IMR-90 (cell line): ENCODE measurements around the gene CCDC181. TPM values are rescaled to one million over a fixed set of nuclear protein-coding genes. Genes with fewer than 3 reads are reported as not detected.

Experiments used
- ATAC-seq: fragments of 200-7000 bp; cut with Tn5 transposase; 2 replicates; pipeline ENCODE4 v1.9.1; 2020; ENCODE audit warnings: low read depth, mild to moderate bottlenecking, moderate library complexity
- BruUV-seq: library from RNA; stranded (reverse); fragments of 400-500 nt; replicated peaks from 2 replicates; lab custom pipeline; 2021; lab: Mats Ljungman, UMichigan
- CTCF ChIA-PET: fragments of 300-600 bp; formaldehyde crosslinking; extraction: SDS; loops from one replicate; lab custom pipeline; 2021; ENCODE audit warnings: antibody characterized with exemption; lab: Yijun Ruan, JAX
- POLR2A ChIA-PET: fragments of 300-600 bp; sonication (Branson Sonifier 250); formaldehyde crosslinking; loops from one replicate; lab custom pipeline; 2022; ENCODE audit warnings: antibody characterized with exemption; ENCODE audit not compliant: unreplicated experiment; lab: Charles Lee
- DNase-seq: peaks from one replicate; pipeline ENCODE4 v3.0.0; 2013
- H2AFZ ChIP-seq: replicated peaks from 2 replicates; pipeline ENCODE3; 2013; ENCODE audit warnings: low read length, mild to moderate bottlenecking; ENCODE audit not compliant: poor library complexity
- H2AK5ac ChIP-seq: 2 replicates; pipeline ENCODE4 v1.6.1; 2013; ENCODE audit warnings: low read depth, low read length, inconsistent platforms
- H2AK9ac ChIP-seq: replicated peaks from 2 replicates; pipeline ENCODE3; 2013; ENCODE audit warnings: mild to moderate bottlenecking, low read depth, low read length, moderate library complexity; ENCODE audit not compliant: poor library complexity
- H2BK120ac ChIP-seq: 2 replicates; pipeline ENCODE4 v1.6.1; 2013; ENCODE audit warnings: low read depth, low read length, inconsistent platforms
- H2BK15ac ChIP-seq: 3 replicates; pipeline ENCODE4 v1.6.1; 2013; ENCODE audit warnings: low read depth, low read length, inconsistent platforms
- H2BK20ac ChIP-seq: 2 replicates; pipeline ENCODE4 v1.6.1; 2013; ENCODE audit warnings: low read depth, mild to moderate bottlenecking, inconsistent platforms, low read length, moderate library complexity
- H2BK5ac ChIP-seq: 2 replicates; pipeline ENCODE4 v1.6.1; 2013; ENCODE audit warnings: mild to moderate bottlenecking, low read depth, low read length, inconsistent platforms; ENCODE audit not compliant: poor library complexity, severe bottlenecking
- H3K14ac ChIP-seq: replicated peaks from 2 replicates; pipeline ENCODE4 v1.6.1; 2013; ENCODE audit warnings: low read depth, low read length, inconsistent platforms
- H3K18ac ChIP-seq: 2 replicates; pipeline ENCODE4 v1.6.1; 2013; ENCODE audit warnings: low read depth, low read length, control low read depth
- H3K23ac ChIP-seq: 2 replicates; pipeline ENCODE4 v1.6.1; 2013; ENCODE audit warnings: low read depth, low read length, inconsistent platforms
- H3K27ac ChIP-seq: 2 replicates; pipeline ENCODE4 v1.5.1; 2013; ENCODE audit warnings: mild to moderate bottlenecking, control low read depth, low read length; ENCODE audit not compliant: insufficient read depth
- H3K27me3 ChIP-seq: 2 replicates; pipeline ENCODE4 v1.6.1; 2013; ENCODE audit warnings: low read length; ENCODE audit not compliant: control insufficient read depth, insufficient read depth
- H3K36me3 ChIP-seq: 2 replicates; pipeline ENCODE4 v1.6.1; 2013; ENCODE audit warnings: low read length, mixed read lengths; ENCODE audit not compliant: control insufficient read depth, insufficient read depth
- H3K4ac ChIP-seq: 2 replicates; pipeline ENCODE4 v1.6.1; 2013; ENCODE audit warnings: low read depth, low read length, inconsistent platforms
- H3K4me1 ChIP-seq: 2 replicates; pipeline ENCODE4 v1.6.1; 2013; ENCODE audit warnings: low read length, mixed read lengths; ENCODE audit not compliant: control insufficient read depth, insufficient read depth
- H3K4me2 ChIP-seq: 2 replicates; pipeline ENCODE4 v1.6.1; 2013; ENCODE audit warnings: low read depth, mild to moderate bottlenecking, control low read depth, low read length, moderate library complexity
- H3K4me3 ChIP-seq: 2 replicates; pipeline ENCODE4 v1.5.1; 2013; ENCODE audit warnings: low read depth, mild to moderate bottlenecking, control low read depth, low read length, moderate library complexity; ENCODE audit not compliant: insufficient read depth
- H3K56ac ChIP-seq: 2 replicates; pipeline ENCODE4 v1.6.1; 2013; ENCODE audit warnings: low read length, inconsistent platforms; ENCODE audit not compliant: insufficient read depth; ENCODE audit errors: extremely low read depth
- H3K79me1 ChIP-seq, 2 experiments: 2 replicates each; pipeline ENCODE4 v1.6.1; 2013; ENCODE audit warnings: low read length in 2 of 2, inconsistent platforms in 1 of 2, low read depth in 1 of 2
- H3K9ac ChIP-seq: 2 replicates; pipeline ENCODE4 v1.6.1; 2013; ENCODE audit warnings: low read depth, low read length, control low read depth
- H3K9me1 ChIP-seq: 2 replicates; pipeline ENCODE4 v1.6.1; 2013; ENCODE audit warnings: low read length, inconsistent platforms; ENCODE audit not compliant: insufficient read depth
- H3K9me3 ChIP-seq: 2 replicates; pipeline ENCODE4 v1.6.1; 2013; ENCODE audit warnings: low read length; ENCODE audit not compliant: control insufficient read depth, insufficient read depth
- H4K20me1 ChIP-seq: 2 replicates; pipeline ENCODE4 v1.6.1; 2013; ENCODE audit warnings: low read length, inconsistent platforms; ENCODE audit not compliant: insufficient read depth
- H4K5ac ChIP-seq: 2 replicates; pipeline ENCODE4 v1.6.1; 2013; ENCODE audit warnings: mild to moderate bottlenecking, low read depth, low read length, control low read depth
- H4K8ac ChIP-seq, 2 experiments: 2 replicates each; pipeline ENCODE4 v1.6.1; 2013; ENCODE audit warnings: low read depth in 2 of 2, low read length in 2 of 2, control low read depth in 1 of 2, inconsistent platforms in 1 of 2
- H4K91ac ChIP-seq: 2 replicates; pipeline ENCODE4 v1.6.1; 2013; ENCODE audit warnings: low read depth, low read length, inconsistent platforms; ENCODE audit not compliant: insufficient read depth
- BHLHE40 ChIP-seq: fragments of 150-350 bp; IDR thresholded peaks from 2 replicates; pipeline ENCODE4 v1.6.1; 2016; ENCODE audit warnings: mild to moderate bottlenecking, low read depth, low read length
- CEBPB ChIP-seq: IDR thresholded peaks from 2 replicates; pipeline ENCODE4 v1.6.1; 2012; ENCODE audit warnings: low read depth, low read length, improper control_type of control experiment
- CHD1 ChIP-seq: IDR thresholded peaks from 2 replicates; pipeline ENCODE4 v1.6.1; 2012; ENCODE audit warnings: low read depth, low read length, improper control_type of control experiment
- ELK1 ChIP-seq: fragments of 150-350 bp; IDR thresholded peaks from 2 replicates; pipeline ENCODE4 v1.6.1; 2016; ENCODE audit warnings: low read depth, mild to moderate bottlenecking, low read length, moderate library complexity, borderline replicate concordance
- FOS ChIP-seq: fragments of 150-350 bp; IDR thresholded peaks from 2 replicates; pipeline ENCODE4 v1.6.1; 2016; ENCODE audit warnings: low read depth, low read length
- MAFK ChIP-seq: IDR thresholded peaks from 2 replicates; pipeline ENCODE4 v1.6.1; 2012; ENCODE audit warnings: low read depth, low read length, improper control_type of control experiment
- MAZ ChIP-seq: IDR thresholded peaks from 2 replicates; pipeline ENCODE4 v1.6.1; 2012; ENCODE audit warnings: low read depth, mild to moderate bottlenecking, low read length, improper control_type of control experiment, moderate library complexity, borderline replicate concordance
- MXI1 ChIP-seq: IDR thresholded peaks from 2 replicates; pipeline ENCODE4 v1.6.1; 2012; ENCODE audit warnings: low read depth, mild to moderate bottlenecking, low read length, moderate library complexity, borderline replicate concordance
- NFE2L2 ChIP-seq: fragments of 150-350 bp; IDR thresholded peaks from 2 replicates; pipeline ENCODE4 v1.6.1; 2016; ENCODE audit warnings: low read depth, mild to moderate bottlenecking, low read length
- POLR2A ChIP-seq: IDR thresholded peaks from 2 replicates; pipeline ENCODE4 v1.6.1; 2012; ENCODE audit warnings: mild to moderate bottlenecking, low read depth, low read length
- RAD21 ChIP-seq: IDR thresholded peaks from 2 replicates; pipeline ENCODE4 v1.6.1; 2012; ENCODE audit warnings: low read length, improper control_type of control experiment
- RCOR1 ChIP-seq: IDR thresholded peaks from 2 replicates; pipeline ENCODE4 v1.6.1; 2012; ENCODE audit warnings: mild to moderate bottlenecking, low read length, improper control_type of control experiment; ENCODE audit not compliant: insufficient replicate concordance
- RFX5 ChIP-seq: IDR thresholded peaks from 2 replicates; pipeline ENCODE4 v1.8.0; 2012; ENCODE audit warnings: low read depth, mild to moderate bottlenecking, low read length, moderate library complexity
- SMC3 ChIP-seq: fragments of 150-350 bp; IDR thresholded peaks from 2 replicates; pipeline ENCODE4 v1.6.1; 2016; ENCODE audit warnings: low read depth, mild to moderate bottlenecking, antibody characterized with exemption, low read length, moderate library complexity
- WGBS, 2 experiments: methylation state at CpG; one replicate each; pipeline versions ENCODE4 v1.1.5 to v1.1.7; 2013; ENCODE audit warnings: missing lambda C conversion rate in 2 of 2; ENCODE audit not compliant: insufficient read length in 1 of 2; ENCODE audit errors: extremely low coverage in 2 of 2; 5-methylcytosine and 5-hydroxymethylcytosine counted together
- dilution Hi-C: fragments of 300-500 bp; cut with HindIII; formaldehyde crosslinking; loops from one replicate; pipeline ENCODE4 v1.14.3; 2018; ENCODE audit warnings: low sequenced_read_pairs; ENCODE audit not compliant: unreplicated experiment
- in situ Hi-C: fragments of 300-500 bp; cut with MboI; formaldehyde crosslinking; loops from 3 replicates; pipeline ENCODE4 v1.14.3; 2019; ENCODE audit warnings: low sequenced_read_pairs, inconsistent platforms, mixed read lengths
- intact Hi-C: fragments of 100-400 bp; cut with micrococcal nuclease; formaldehyde crosslinking; loops from 2 replicates; pipeline ENCODE4 v1.10.0; 2022
- polyA plus RNA-seq, 3 experiments: library from polyadenylated mRNA; depleted of rRNA; stranded (reverse); fragments of >200 nt; gene quantifications; 2 replicates each; pipeline ENCODE4 v1.2.3, GENCODE V29; 2012; ENCODE audit warnings: low replicate concordance in 1 of 3
- total RNA-seq: library from RNA; depleted of rRNA; stranded (reverse); fragments of >200 nt; gene quantifications from 2 replicates; pipeline ENCODE4 v1.2.3, GENCODE V29; 2012
- TF ChIP-seq, protein P1 (sequence below): conservative IDR thresholded peaks from 2 replicates; pipeline ENCODE4 v1.5.1; 2012; ENCODE audit warnings: mild to moderate bottlenecking, low read depth, low read length, improper control_type of control experiment
- TF ChIP-seq, protein P2 (sequence below): fragments of 150-350 bp; IDR thresholded peaks from 2 replicates; pipeline ENCODE4 v1.6.1; 2017; ENCODE audit warnings: mild to moderate bottlenecking, antibody characterized with exemption, low read length, low read depth

Gene CCDC181
- total and polyA plus RNA-seq, 2 of the 4 experiments (the other 2 are of a cell fraction): 0.03 TPM; not detected in 1

- Histone ChIP-seq H3K79me1 (peaks cover 6 to 7% of the 10 kb centered on the region in 2 experiments; a peak in 3 of 4 replicates), H3K9ac (no peak overlapping the region), H3K27ac (no peak overlapping the region), H3K4me3 (no peak overlapping the region), H4K8ac (no peak overlapping the region), H2BK5ac (no peak overlapping the region), H3K14ac (no peak overlapping the region), H3K56ac (no peak overlapping the region), H3K18ac (no peak overlapping the region), H3K4ac (no peak overlapping the region), H3K27me3 (no peaks in the 10 kb centered on the region), H3K9me1 (no peaks in the 10 kb centered on the region), H2BK20ac (no peak overlapping the region), H2AK5ac (no peak overlapping the region), H2AFZ (no peak overlapping the region), H3K36me3 (peaks cover 5% of the 10 kb centered on the region), H4K5ac (no peak overlapping the region), H4K20me1 (no peaks in the 10 kb centered on the region), H3K4me2 (no peak overlapping the region), H2BK15ac (no peak overlapping the region), H3K4me1 (no peaks in the 10 kb centered on the region), H3K23ac (no peak overlapping the region), H4K91ac (no peak overlapping the region), H2AK9ac (no peak overlapping the region), H2BK120ac (no peak overlapping the region), H3K9me3 (no peaks in the 10 kb centered on the region)
- 71% methylated on average over 1 of the region's 3 CpGs; no CpG with 5 or more reads in 1 of the 2 experiments for WGBS, 2 experiments
- in situ Hi-C loops: no loop called here
- no TSS peak for BruUV-seq
- POLR2A ChIA-PET: no interaction called here
- CTCF ChIA-PET: interaction anchor here (0.8 to 1.0 kb wide), 2 partner anchors 10 to 70 kb away, joined by 3 to 4 read pairs; partner anchors contain the start of gene SLC19A2
- intact Hi-C loops: no loop called here
- DNase-seq: no peak
- ATAC-seq: no peak
- no peak for TF ChIP-seq BHLHE40
- TF ChIP-seq MAFK: no peak
- TF ChIP-seq ELK1: no peak
- TF ChIP-seq NFE2L2: no peak
- TF ChIP-seq CHD1: no peak
- no peak for TF ChIP-seq MAZ
- no peak for TF ChIP-seq RCOR1
- TF ChIP-seq, protein P1, sequence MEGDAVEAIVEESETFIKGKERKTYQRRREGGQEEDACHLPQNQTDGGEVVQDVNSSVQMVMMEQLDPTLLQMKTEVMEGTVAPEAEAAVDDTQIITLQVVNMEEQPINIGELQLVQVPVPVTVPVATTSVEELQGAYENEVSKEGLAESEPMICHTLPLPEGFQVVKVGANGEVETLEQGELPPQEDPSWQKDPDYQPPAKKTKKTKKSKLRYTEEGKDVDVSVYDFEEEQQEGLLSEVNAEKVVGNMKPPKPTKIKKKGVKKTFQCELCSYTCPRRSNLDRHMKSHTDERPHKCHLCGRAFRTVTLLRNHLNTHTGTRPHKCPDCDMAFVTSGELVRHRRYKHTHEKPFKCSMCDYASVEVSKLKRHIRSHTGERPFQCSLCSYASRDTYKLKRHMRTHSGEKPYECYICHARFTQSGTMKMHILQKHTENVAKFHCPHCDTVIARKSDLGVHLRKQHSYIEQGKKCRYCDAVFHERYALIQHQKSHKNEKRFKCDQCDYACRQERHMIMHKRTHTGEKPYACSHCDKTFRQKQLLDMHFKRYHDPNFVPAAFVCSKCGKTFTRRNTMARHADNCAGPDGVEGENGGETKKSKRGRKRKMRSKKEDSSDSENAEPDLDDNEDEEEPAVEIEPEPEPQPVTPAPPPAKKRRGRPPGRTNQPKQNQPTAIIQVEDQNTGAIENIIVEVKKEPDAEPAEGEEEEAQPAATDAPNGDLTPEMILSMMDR: no peak
- TF ChIP-seq, protein P2, sequence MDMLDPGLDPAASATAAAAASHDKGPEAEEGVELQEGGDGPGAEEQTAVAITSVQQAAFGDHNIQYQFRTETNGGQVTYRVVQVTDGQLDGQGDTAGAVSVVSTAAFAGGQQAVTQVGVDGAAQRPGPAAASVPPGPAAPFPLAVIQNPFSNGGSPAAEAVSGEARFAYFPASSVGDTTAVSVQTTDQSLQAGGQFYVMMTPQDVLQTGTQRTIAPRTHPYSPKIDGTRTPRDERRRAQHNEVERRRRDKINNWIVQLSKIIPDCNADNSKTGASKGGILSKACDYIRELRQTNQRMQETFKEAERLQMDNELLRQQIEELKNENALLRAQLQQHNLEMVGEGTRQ: no peak
- no peak for TF ChIP-seq CEBPB
- no peak for TF ChIP-seq RFX5
- TF ChIP-seq FOS: no peak
- no peak for TF ChIP-seq POLR2A
- no peak for TF ChIP-seq MXI1
- no peak for TF ChIP-seq SMC3
- no peak for TF ChIP-seq RAD21
- dilution Hi-C loops: no loop called here
Measured at GRCh38 chr1:169475806-169476387, 48.6 kb upstream of the CCDC181 start.
